Measurements from ENCODE around the gene AKT2. TPM values are rescaled to one million over a fixed set of nuclear protein-coding genes. Genes with fewer than 3 reads are reported as not detected.

Gene AKT2
- total and polyA plus RNA-seq, 9 donors, result 78.4 to 160 (median 112) TPM

DNA sequence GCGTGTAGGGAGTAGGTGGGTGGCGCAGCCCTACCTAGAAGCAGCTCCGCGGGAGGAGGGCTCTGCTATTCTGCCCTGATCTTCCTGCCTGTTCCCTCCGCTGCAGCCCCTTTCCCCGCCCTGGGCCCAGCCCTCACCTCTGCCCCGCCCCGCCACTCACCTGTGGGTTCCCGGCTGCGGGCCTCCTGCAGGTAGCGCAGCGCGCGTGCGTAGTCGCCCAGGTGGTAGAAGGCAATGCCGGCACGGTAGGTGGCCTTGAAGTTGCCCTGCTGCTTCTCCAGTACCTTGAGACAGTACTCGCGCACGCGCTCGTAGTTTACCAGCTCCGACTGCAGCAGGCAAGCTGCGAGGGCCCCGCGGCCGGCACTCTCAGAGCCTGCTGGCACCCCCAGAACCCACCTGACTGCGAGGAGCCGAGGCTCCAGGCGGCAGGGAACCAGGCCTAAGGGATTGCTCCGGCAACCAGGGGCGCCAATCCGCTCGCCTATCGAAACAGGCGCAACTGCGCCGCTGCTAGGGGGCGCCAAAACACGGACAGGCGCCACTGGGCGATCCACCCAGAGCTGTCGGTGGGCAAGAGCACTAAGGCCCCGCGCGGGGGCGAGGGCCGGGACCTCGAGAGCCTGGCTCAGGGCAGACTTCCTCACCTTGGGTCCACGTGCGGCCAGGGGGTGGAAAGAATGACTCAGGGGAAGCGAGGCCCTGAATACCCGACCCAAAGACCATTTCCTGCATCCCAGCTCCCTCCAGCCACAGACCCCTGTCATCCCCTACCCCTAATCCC lies 67.9 kb downstream of the AKT2 start:
- no peaks in the 10 kb centered on the region for H3K36me3 ChIP-seq
- H3K27ac ChIP-seq, result no peak overlapping the region
- H3K4me3 ChIP-seq, result no peak overlapping the region
- WGBS, 3 donors, result 7 to 9% (median 7%) methylated on average over 41 to 54 of the region's 54 CpGs
- peaks cover 5% of the 10 kb centered on the region for H3K27me3 ChIP-seq
- TF ChIP-seq CTCF (IDR thresholded peaks at IDR 0.05) (no peak), POLR2A (IDR thresholded peaks at IDR 0.05) (no peak), EP300 (IDR thresholded peaks at IDR 0.05) (no peak)
- intact Hi-C loops (cut with DNase I), result loop anchor here in 3 of 4 donors (10.0 kb wide), 2 partner anchors 72 to 672 kb away; partner anchors contain the start of gene EID2 (in 1 of the 3)
- no peak for DNase-seq
- H3K9me3 ChIP-seq, result no peaks in the 10 kb centered on the region
- no peaks in the 10 kb centered on the region for H3K4me1 ChIP-seq (ENCODE audit: insufficient read depth)

DNA sequence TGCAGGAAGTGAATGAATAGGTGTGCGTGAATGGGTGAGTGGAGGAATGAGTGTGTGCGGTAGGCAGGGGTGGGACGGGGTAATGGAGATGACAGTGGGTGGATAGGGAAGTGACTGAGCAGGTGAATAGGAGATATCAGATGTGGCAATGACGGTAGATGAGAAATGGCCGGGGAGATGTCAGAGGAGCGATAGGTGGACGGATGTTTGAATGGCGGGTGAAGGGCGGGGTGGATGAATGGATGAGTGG lies 68.4 kb downstream of the AKT2 start:
- WGBS, 3 donors, result 20 to 29% (median 23%) methylated on average over 9 of the region's 9 CpGs
- Histone ChIP-seq H3K4me1 (ENCODE audit: insufficient read depth) (no peaks in the 10 kb centered on the region), H3K36me3 (no peaks in the 10 kb centered on the region), H3K27me3 (peaks cover 5% of the 10 kb centered on the region), H3K4me3 (no peak overlapping the region), H3K9me3 (no peaks in the 10 kb centered on the region), H3K27ac (no peak overlapping the region)
- DNase-seq, result no peak
- no peak for TF ChIP-seq POLR2A (IDR thresholded peaks at IDR 0.05)
- intact Hi-C loops (cut with DNase I), result loop anchor here in 3 of 4 donors (10.0 kb wide), 2 partner anchors 72 to 672 kb away; partner anchors contain the start of gene EID2 (in 1 of the 3)

- TF ChIP-seq EP300 (IDR thresholded peaks at IDR 0.05) (no peak), POLR2A (IDR thresholded peaks at IDR 0.05) (no peak), CTCF (IDR thresholded peaks at IDR 0.05) (no peak)
- peaks cover 5% of the 10 kb centered on the region for H3K27me3 ChIP-seq
- intact Hi-C loops (cut with DNase I), result loop anchor here in 3 of 4 donors (10.0 kb wide), 2 partner anchors 71 to 671 kb away; partner anchors contain the start of gene EID2 (in 1 of the 3)
- H3K9me3 ChIP-seq, result no peaks in the 10 kb centered on the region
- no peak overlapping the region for H3K27ac ChIP-seq
- H3K4me1 ChIP-seq (ENCODE audit: insufficient read depth), result no peaks in the 10 kb centered on the region
- no peak for DNase-seq
- WGBS, 3 donors, result 32 to 42% (median 41%) methylated on average over 23 of the region's 23 CpGs
- no peak overlapping the region for H3K4me3 ChIP-seq
- no peaks in the 10 kb centered on the region for H3K36me3 ChIP-seq
Measured at GRCh38 chr19:40216013-40216776, 69.0 kb downstream of the AKT2 start.

DNA sequence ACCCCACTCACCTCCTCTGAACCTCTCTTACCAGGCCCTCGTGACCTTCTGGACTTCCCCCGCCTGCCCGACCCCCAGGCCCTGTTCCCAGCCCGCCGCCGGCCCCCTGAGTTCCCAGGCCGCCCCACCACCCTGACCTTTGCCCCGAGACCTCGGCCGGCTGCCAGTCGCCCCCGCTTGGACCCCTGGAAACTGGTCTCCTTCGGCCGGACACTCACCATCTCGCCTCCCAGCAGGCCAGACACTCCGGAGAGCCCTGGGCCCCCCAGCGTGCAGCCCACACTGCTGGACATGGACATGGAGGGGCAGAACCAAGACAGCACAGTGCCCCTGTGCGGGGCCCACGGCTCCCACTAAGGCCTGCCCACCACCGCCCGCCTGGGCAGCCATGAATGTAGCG lies 70.2 kb downstream of the AKT2 start:
- 71 to 81% (median 77%) methylated on average over 21 to 22 of the region's 22 CpGs for WGBS, 3 donors
- Histone ChIP-seq H3K36me3 (peaks cover 1% of the 10 kb centered on the region), H3K27ac (no peak overlapping the region), H3K9me3 (no peaks in the 10 kb centered on the region), H3K27me3 (peaks cover 5% of the 10 kb centered on the region), H3K4me1 (ENCODE audit: insufficient read depth) (no peaks in the 10 kb centered on the region), H3K4me3 (no peak overlapping the region)
- TF ChIP-seq CTCF (IDR thresholded peaks at IDR 0.05) (no peak), POLR2A (IDR thresholded peaks at IDR 0.05) (no peak), EP300 (IDR thresholded peaks at IDR 0.05) (no peak)
- DNase-seq, result no peak
- intact Hi-C loops (cut with DNase I), result loop anchor here in 3 of 4 donors (10.0 kb wide), 2 partner anchors 70 to 670 kb away; partner anchors contain the start of gene EID2 (in 1 of the 3)

Measured in ovary (tissue), 9 donors.